HepG2 (cell line): ENCODE data around the gene NKPD1. TPM values are rescaled to one million over a fixed set of nuclear protein-coding genes. Genes with fewer than 3 reads are reported as not detected.
A peak's percentile ranks its signal among the peaks of the same experiment; 100 is the strongest.

Experiments used
- ETV5 ChIP-seq: IDR thresholded peaks from 2 replicates; pipeline ENCODE4 v1.6.1; 2018; ENCODE audit warnings: missing biosample characterization, missing genetic modification reagents, inconsistent platforms, borderline replicate concordance
- FOXO4 ChIP-seq: sonication (generic); formaldehyde crosslinking; conservative IDR thresholded peaks from 2 replicates; pipeline ENCODE4 v1.8.1; 2023; ENCODE audit warnings: missing genetic modification reagents
- FOXP1 ChIP-seq, 2 experiments: fragments of 450-650 bp in 1 of 2; IDR thresholded peaks; 2 replicates each; pipeline ENCODE4 v1.6.1; 2017 to 2018; ENCODE audit warnings: antibody characterized with exemption in 1 of 2
- GABPA ChIP-seq, 2 experiments: IDR thresholded peaks; 2 replicates each; pipeline ENCODE4 v1.6.1; 2011 to 2016; ENCODE audit warnings: low read depth in 2 of 2, low read length in 1 of 2, missing biosample characterization in 1 of 2, missing genetic modification characterization in 1 of 2
- KAT8 ChIP-seq: IDR thresholded peaks from 2 replicates; pipeline ENCODE4 v1.6.1; 2016; ENCODE audit warnings: missing genetic modification reagents, missing compliant biosample characterization
- MXD3 ChIP-seq: IDR thresholded peaks from 2 replicates; pipeline ENCODE4 v1.6.1; 2016; ENCODE audit warnings: mild to moderate bottlenecking, missing biosample characterization, missing genetic modification reagents
- NFYC ChIP-seq: IDR thresholded peaks from 2 replicates; pipeline ENCODE4 v1.6.1; 2016; ENCODE audit warnings: missing genetic modification reagents, missing compliant biosample characterization
- NONO ChIP-seq, 2 experiments: fragments of 450-650 bp in 1 of 2; sonication (generic) in 1 of 2; formaldehyde crosslinking in 1 of 2; IDR thresholded peaks in 1 of 2; conservative IDR thresholded peaks in 1 of 2; 2 replicates each; pipeline versions ENCODE4 v1.6.1 to v1.8.0; 2017 to 2022; ENCODE audit warnings: mild to moderate bottlenecking in 1 of 2, missing genetic modification reagents in 1 of 2, moderate library complexity in 1 of 2
- PAWR ChIP-seq: sonication (generic); formaldehyde crosslinking; IDR thresholded peaks from 2 replicates; pipeline ENCODE4 v1.4.0; 2020; ENCODE audit warnings: missing genetic modification reagents, mild to moderate bottlenecking, borderline replicate concordance
- PPARG ChIP-seq: conservative IDR thresholded peaks from 2 replicates; pipeline ENCODE4 v1.6.1; 2016; ENCODE audit warnings: missing biosample characterization, missing genetic modification reagents
- REL ChIP-seq: sonication (generic); formaldehyde crosslinking; conservative IDR thresholded peaks from 2 replicates; pipeline ENCODE4 v1.8.0; 2022; ENCODE audit warnings: mild to moderate bottlenecking, missing genetic modification reagents, moderate library complexity
- SAFB2 ChIP-seq: sonication (generic); formaldehyde crosslinking; IDR thresholded peaks from 2 replicates; pipeline ENCODE4 v1.5.1; 2020; ENCODE audit warnings: missing genetic modification reagents, low read depth, mild to moderate bottlenecking, borderline replicate concordance
- SAP130 ChIP-seq: IDR thresholded peaks from 2 replicates; pipeline ENCODE4 v1.6.1; 2016; ENCODE audit warnings: low read depth
- TAF1 ChIP-seq: sonication (generic); formaldehyde crosslinking; IDR thresholded peaks from 2 replicates; pipeline ENCODE4 v1.4.0; 2020; ENCODE audit warnings: missing genetic modification reagents
- ZNF101 ChIP-seq: sonication (generic); formaldehyde crosslinking; IDR thresholded peaks from 2 replicates; pipeline ENCODE4 v1.4.0; 2020; ENCODE audit warnings: mild to moderate bottlenecking, low read depth, missing genetic modification reagents, borderline replicate concordance
- ZNF263 ChIP-seq: sonication (generic); formaldehyde crosslinking; IDR thresholded peaks from 2 replicates; pipeline ENCODE4 v1.4.0; 2020; ENCODE audit warnings: missing genetic modification reagents
- ZNF34 ChIP-seq: sonication (generic); formaldehyde crosslinking; IDR thresholded peaks from 2 replicates; pipeline ENCODE4 v1.4.0; 2020; ENCODE audit warnings: mild to moderate bottlenecking, missing genetic modification reagents, borderline replicate concordance
- ZNF513 ChIP-seq: sonication (generic); formaldehyde crosslinking; conservative IDR thresholded peaks from 2 replicates; pipeline ENCODE4 v1.5.0; 2020; ENCODE audit warnings: missing genetic modification reagents
- ZNF567 ChIP-seq: sonication (generic); formaldehyde crosslinking; IDR thresholded peaks from 2 replicates; pipeline ENCODE4 v1.8.1; 2023; ENCODE audit warnings: mild to moderate bottlenecking, missing genetic modification reagents, borderline replicate concordance
- ZNF687 ChIP-seq: sonication (generic); formaldehyde crosslinking; IDR thresholded peaks from 2 replicates; pipeline ENCODE4 v1.5.1; 2020; ENCODE audit warnings: mild to moderate bottlenecking, missing genetic modification reagents, moderate library complexity
- polyA plus RNA-seq, 8 experiments: library from polyadenylated mRNA; depleted of rRNA in 3 of 8; stranded (reverse) in 7 of 8; unstranded in 1 of 8; fragments of >200 nt; fragmentation: Illumina TruSeq in 4 of 8; extraction: Trizol in 4 of 8; gene quantifications; 2 replicates each; pipeline versions ENCODE4 v1.2.1 to v1.2.3, GENCODE V29; 2011 to 2016; ENCODE audit warnings: low read depth in 4 of 8, missing spikeins in 1 of 8, mixed read lengths in 1 of 8; ENCODE audit not compliant: insufficient read depth in 1 of 8
- total RNA-seq, 5 experiments: library from RNA; depleted of rRNA; stranded (reverse); fragments of >200 nt; fragmentation: Illumina TruSeq; extraction: Trizol; gene quantifications; 2 replicates each; pipeline ENCODE4 v1.2.3, GENCODE V29; 2016; ENCODE audit warnings: low read depth in 1 of 5

Gene NKPD1
- total and polyA plus RNA-seq, 2 of the 13 experiments (the other 11 are each of a cell fraction or from before 2014, with no cell fraction given): 0.03 TPM; not detected in 1

- TF ChIP-seq ZNF513 (CRISPR knock-in tag): no peak
- TF ChIP-seq MXD3 (CRISPR knock-in tag): 0 out of 2 replicates have a peak, but pooled peaks have one; percentile 28
- no peak for TF ChIP-seq ZNF567 (CRISPR knock-in tag)
- peak; percentile 44; the same call in 1 of the 2 replicates for TF ChIP-seq TAF1 (CRISPR knock-in tag)
- TF ChIP-seq ETV5: peak; percentile 8; the same call in 1 of the 2 replicates
- no peak for TF ChIP-seq SAFB2
- peak; percentile 81 for TF ChIP-seq NFYC
- TF ChIP-seq SAP130 (CRISPR knock-in tag): peak; percentile 47; the same call in 1 of the 2 replicates
- TF ChIP-seq FOXO4 (CRISPR knock-in tag): 0 out of 2 replicates have a peak, but pooled peaks have one; percentile 37
- peak; percentile 95 for TF ChIP-seq ZNF263 (CRISPR knock-in tag)
- TF ChIP-seq ZNF687 (CRISPR knock-in tag): peak; percentile 59
- TF ChIP-seq PPARG (CRISPR knock-in tag): no peak
- no peak for TF ChIP-seq REL (CRISPR knock-in tag)
- peak; percentile 44; the same call in 1 of the 2 replicates for TF ChIP-seq KAT8 (CRISPR knock-in tag)
- TF ChIP-seq NONO (IDR thresholded peaks at IDR 0.05): no peak
- TF ChIP-seq NONO (CRISPR knock-in tag; conservative IDR thresholded peaks at IDR 0.05): peak; percentile 41; the same call in 1 of the 2 replicates
- TF ChIP-seq ZNF101 (CRISPR knock-in tag): no peak
- peak; percentile 26; the same call in 1 of the 2 replicates for TF ChIP-seq GABPA (IDR thresholded peaks at IDR 0.05; ENCODE audit: low read depth, low read length)
- TF ChIP-seq GABPA (CRISPR knock-in tag; IDR thresholded peaks at IDR 0.05; ENCODE audit: low read depth): peak; percentile 63
- TF ChIP-seq ZNF34 (CRISPR knock-in tag): no peak
- TF ChIP-seq FOXP1 (IDR thresholded peaks at IDR 0.05): no peak
- TF ChIP-seq FOXP1 (CRISPR knock-in tag; IDR thresholded peaks at IDR 0.05): no peak
- no peak for TF ChIP-seq PAWR
Measured at GRCh38 chr19:45164577-45165335, 4.0 kb upstream of the NKPD1 start (continued).
